ENCODE measurements around the gene MYB. TPM values are rescaled to one million over a fixed set of nuclear protein-coding genes. Genes with fewer than 3 reads are reported as not detected.

Gene MYB
- total RNA-seq, 1 experiment from 2014 or later, result 3.7 TPM

GRCh38 chr6:135202836-135203235 lies 21.7 kb downstream of the MYB start (continued):
- TF ChIP-seq SRF (IDR thresholded peaks at IDR 0.05; ENCODE audit: low read depth), result no peak
- no peak for TF ChIP-seq ELF1 (IDR thresholded peaks at IDR 0.05; ENCODE audit: borderline replicate concordance, low read depth)
- no peak for TF ChIP-seq POLR2AphosphoS5 (IDR thresholded peaks at IDR 0.05; ENCODE audit: low read depth, low read length)
- no peak for TF ChIP-seq CTCF (IDR thresholded peaks at IDR 0.05 in 2 of 3, conservative IDR thresholded peaks at IDR 0.05 in 1 of 3; ENCODE audit: borderline replicate concordance in 1 of 3, insufficient read depth in 1 of 3, low read depth in 2 of 3, low read length in 2 of 3)
- no peak for TF ChIP-seq ZFX (IDR thresholded peaks at IDR 0.05)
- TF ChIP-seq EZH2phosphoT487 (IDR thresholded peaks at IDR 0.05; ENCODE audit: borderline replicate concordance), result no peak
- no peak for TF ChIP-seq CEBPB (IDR thresholded peaks at IDR 0.05; ENCODE audit: low read depth)
- TF ChIP-seq SIN3A (IDR thresholded peaks at IDR 0.05; ENCODE audit: low read depth), result no peak

- no peaks in the 10 kb centered on the region for H3K4me1 ChIP-seq (ENCODE audit: control insufficient read depth in 1 of 2, insufficient read depth in 2 of 2, low read length in 2 of 2)
- intact Hi-C loops (cut with micrococcal nuclease), result no loop called here
- POLR2A ChIA-PET, result no interaction called here
Measured at GRCh38 chr6:135204951-135205350, 23.8 kb downstream of the MYB start.

More at GRCh38 chr6:135204951-135205350, 23.8 kb downstream of the MYB start:
- TF ChIP-seq EGR1 (IDR thresholded peaks at IDR 0.05; ENCODE audit: low read depth) (no peak), REST (IDR thresholded peaks at IDR 0.05; ENCODE audit: low read depth) (no peak), SP1 (IDR thresholded peaks at IDR 0.05; ENCODE audit: low read depth) (no peak), SRF (IDR thresholded peaks at IDR 0.05; ENCODE audit: low read depth) (no peak), EZH2phosphoT487 (IDR thresholded peaks at IDR 0.05; ENCODE audit: borderline replicate concordance) (no peak), CTCF (IDR thresholded peaks at IDR 0.05 in 2 of 3, conservative IDR thresholded peaks at IDR 0.05 in 1 of 3; ENCODE audit: borderline replicate concordance in 1 of 3, insufficient read depth in 1 of 3, low read depth in 2 of 3, low read length in 2 of 3) (no peak), CEBPB (IDR thresholded peaks at IDR 0.05; ENCODE audit: low read depth) (no peak), POLR2A (IDR thresholded peaks at IDR 0.05; ENCODE audit: borderline replicate concordance, extremely low read depth, insufficient read depth, insufficient read length) (no peak), ZNF274 (IDR thresholded peaks at IDR 0.05; ENCODE audit: low read depth, low read length) (no peak), POLR2AphosphoS5 (IDR thresholded peaks at IDR 0.05; ENCODE audit: low read depth, low read length) (no peak), JUND (IDR thresholded peaks at IDR 0.05) (no peak), ELF1 (IDR thresholded peaks at IDR 0.05; ENCODE audit: borderline replicate concordance, low read depth) (no peak), RAD21 (IDR thresholded peaks at IDR 0.05; ENCODE audit: low read depth) (no peak)
- no peak for ATAC-seq
- RAD21 ChIA-PET (ENCODE audit: low non-redundant PET in 1 of 2, low total read pairs in 2 of 2, uncharacterized antibody in 2 of 2, unreplicated experiment in 2 of 2), result no interaction called here
- Histone ChIP-seq H3K27me3 (ENCODE audit: insufficient read depth, low read length) (no peaks in the 10 kb centered on the region), H3K36me3 (ENCODE audit: control insufficient read depth in 1 of 2, insufficient read depth in 2 of 2, low read length in 2 of 2) (no peaks in the 10 kb centered on the region), H3K9me3 (ENCODE audit: control insufficient read depth in 1 of 2, insufficient read depth in 1 of 2, low read depth in 1 of 2, low read length in 2 of 2) (no peaks in the 10 kb centered on the region), H3K79me2 (ENCODE audit: insufficient read depth, low read length) (no peaks in the 10 kb centered on the region), H2AFZ (ENCODE audit: low read depth, low read length, poor library complexity, severe bottlenecking) (no peak overlapping the region), H3K9me2 (ENCODE audit: insufficient read depth) (no peaks in the 10 kb centered on the region), H3K4me3 (replicated peaks in 1 of 2; ENCODE audit: low read depth in 1 of 2, low read length in 2 of 2) (no peak overlapping the region), H3K27ac (ENCODE audit: low read depth, low read length) (no peak overlapping the region), H3K9ac (ENCODE audit: low read length) (no peak overlapping the region), H3K4me2 (ENCODE audit: low read length) (no peak overlapping the region), H4K20me1 (ENCODE audit: insufficient read depth) (no peaks in the 10 kb centered on the region)
- CTCF ChIA-PET, result no interaction called here
- no peak for DNase-seq (ENCODE audit: low read depth, low spot score)
- no TSS peak for BruUV-seq (replicated peaks)
